Nephron (organoid): ENCODE results near the gene CD44.

ENCODE experiments used
- H3K27ac Mint-ChIP-seq, 3 experiments: 2 replicates each; pipeline ENCODE4 v1.8.0; 2020; ENCODE audit warnings: mixed read lengths in 3 of 3, mild to moderate bottlenecking in 2 of 3, moderate library complexity in 1 of 3
- H3K27me3 Mint-ChIP-seq: 2 replicates; pipeline ENCODE4 v1.8.0; 2021; ENCODE audit warnings: low read depth, mild to moderate bottlenecking, moderate library complexity, mixed read lengths
- H3K36me3 Mint-ChIP-seq: 2 replicates; pipeline ENCODE4 v1.8.0; 2020; ENCODE audit warnings: low read depth, mixed read lengths
- H3K4me1 Mint-ChIP-seq: 2 replicates; pipeline ENCODE4 v1.8.0; 2020; ENCODE audit warnings: mixed read lengths
- H3K4me3 Mint-ChIP-seq, 3 experiments: 2 replicates each; pipeline ENCODE4 v1.8.0; 2020; ENCODE audit warnings: mild to moderate bottlenecking in 3 of 3, mixed read lengths in 3 of 3, moderate library complexity in 2 of 3
- H3K9me3 Mint-ChIP-seq: 2 replicates; pipeline ENCODE4 v1.8.0; 2020; ENCODE audit warnings: mixed read lengths
- CTCF ChIP-seq, 3 experiments: fragments of 200-600 bp; sonication (generic); IDR thresholded peaks; one replicate each; pipeline ENCODE4 v1.5.0; 2021; ENCODE audit warnings: antibody characterized with exemption in 3 of 3; ENCODE audit not compliant: unreplicated experiment in 3 of 3

CD44 gene

GRCh38 chr11:35242412-35243242 lies 103.7 kb downstream of the CD44 start:
- no peaks in the 10 kb centered on the region for H3K36me3 Mint-ChIP-seq
- H3K4me1 Mint-ChIP-seq: peaks cover 11% of the 10 kb centered on the region
- no peak overlapping the region for H3K4me3 Mint-ChIP-seq
- no peak overlapping the region for H3K27ac Mint-ChIP-seq
- peaks cover 14% of the 10 kb centered on the region for H3K27me3 Mint-ChIP-seq
- no peak for TF ChIP-seq CTCF (IDR thresholded peaks at IDR 0.05; ENCODE audit: unreplicated experiment in 3 of 3)
- peaks cover 3% of the 10 kb centered on the region for H3K9me3 Mint-ChIP-seq

- peaks cover 6% of the 10 kb centered on the region for H3K9me3 Mint-ChIP-seq
- no peaks in the 10 kb centered on the region for H3K36me3 Mint-ChIP-seq
- peaks cover 5% of the 10 kb centered on the region for H3K4me1 Mint-ChIP-seq
- H3K27ac Mint-ChIP-seq: no peak overlapping the region
- peaks cover 8% of the 10 kb centered on the region for H3K27me3 Mint-ChIP-seq
- H3K4me3 Mint-ChIP-seq: no peak overlapping the region
- TF ChIP-seq CTCF (IDR thresholded peaks at IDR 0.05; ENCODE audit: unreplicated experiment in 3 of 3): no peak
Observed at GRCh38 chr11:35243774-35244173, 104.8 kb downstream of the CD44 start.

DNA sequence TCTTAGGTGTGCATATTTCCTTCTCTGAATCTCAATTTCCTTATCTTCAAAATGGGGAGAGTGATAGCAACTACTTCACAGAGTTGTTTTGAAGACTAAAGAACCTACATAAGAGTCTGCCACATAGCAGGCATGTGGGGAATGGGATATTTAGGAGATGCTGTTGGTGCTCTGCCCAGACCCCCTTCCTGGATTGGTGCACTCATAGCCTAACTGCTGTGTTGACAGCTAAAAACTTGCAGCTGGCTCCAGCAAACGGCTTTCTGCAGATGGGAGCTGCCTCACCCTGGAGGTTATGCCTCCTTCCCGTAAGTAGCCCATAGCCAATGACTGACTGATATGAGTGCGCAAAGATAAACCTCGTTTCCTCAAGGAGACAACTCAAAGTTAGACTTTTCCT lies 106.1 kb downstream of the CD44 start:
- no peak for TF ChIP-seq CTCF (IDR thresholded peaks at IDR 0.05; ENCODE audit: unreplicated experiment in 3 of 3)
- no peaks in the 10 kb centered on the region for H3K36me3 Mint-ChIP-seq
- H3K27ac Mint-ChIP-seq: no peak overlapping the region
- peaks cover 6% of the 10 kb centered on the region for H3K9me3 Mint-ChIP-seq
- peaks cover 1% of the 10 kb centered on the region for H3K27me3 Mint-ChIP-seq
- peaks cover 5% of the 10 kb centered on the region for H3K4me1 Mint-ChIP-seq
- H3K4me3 Mint-ChIP-seq: no peak overlapping the region

DNA sequence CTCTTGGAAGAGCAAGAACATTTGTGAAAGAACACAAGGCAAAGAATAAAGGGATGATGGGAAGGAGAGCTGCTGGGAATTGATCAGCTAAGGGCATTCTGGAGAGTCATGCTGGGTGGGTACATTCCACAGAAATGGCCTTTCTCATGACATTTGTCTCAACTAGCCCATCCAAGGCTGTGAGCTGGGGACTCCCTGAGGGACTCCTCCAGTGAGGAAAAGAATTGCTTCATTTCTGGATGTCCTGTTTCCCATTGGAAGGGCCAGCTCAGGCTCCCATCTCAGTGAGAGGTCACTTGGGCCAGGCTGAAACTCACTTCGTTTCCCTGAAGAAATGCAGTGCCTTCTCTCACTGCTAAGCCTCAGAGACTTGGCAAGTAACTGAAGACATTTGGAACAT lies 106.8 kb downstream of the CD44 start:
- Mint-ChIP-seq H3K9me3 (peaks cover 6% of the 10 kb centered on the region), H3K4me3 (no peak overlapping the region), H3K27ac (no peak overlapping the region), H3K36me3 (no peaks in the 10 kb centered on the region), H3K27me3 (no peaks in the 10 kb centered on the region), H3K4me1 (peaks cover 5% of the 10 kb centered on the region)
- TF ChIP-seq CTCF (IDR thresholded peaks at IDR 0.05; ENCODE audit: unreplicated experiment in 3 of 3): no peak

DNA sequence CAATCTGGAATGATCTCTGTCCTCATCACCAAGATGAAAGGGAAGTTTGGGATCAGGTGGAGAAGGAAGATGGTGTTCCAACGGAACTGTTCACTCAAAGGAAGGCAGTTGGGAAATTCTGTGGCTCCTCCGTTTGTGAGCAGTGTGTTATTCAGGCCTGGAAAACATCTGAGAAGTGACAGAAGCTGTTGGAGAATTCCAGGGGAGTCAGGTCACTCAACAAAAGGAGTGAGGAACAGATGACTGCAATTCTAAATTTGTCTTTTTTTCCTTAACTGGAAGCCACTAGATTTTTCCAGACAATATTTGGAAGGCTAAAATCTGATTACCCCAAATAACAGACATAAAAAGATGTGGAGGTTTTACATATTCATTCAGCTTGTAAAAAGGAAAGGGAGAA lies 107.8 kb downstream of the CD44 start:
- Mint-ChIP-seq H3K4me1 (peaks cover 5% of the 10 kb centered on the region), H3K27me3 (no peaks in the 10 kb centered on the region), H3K36me3 (no peaks in the 10 kb centered on the region), H3K4me3 (no peak overlapping the region), H3K9me3 (peaks cover 6% of the 10 kb centered on the region), H3K27ac (no peak overlapping the region)
- no peak for TF ChIP-seq CTCF (IDR thresholded peaks at IDR 0.05; ENCODE audit: unreplicated experiment in 3 of 3)

- Mint-ChIP-seq H3K4me1 (peaks cover 3% of the 10 kb centered on the region), H3K36me3 (no peaks in the 10 kb centered on the region), H3K27ac (no peak overlapping the region), H3K4me3 (no peak overlapping the region), H3K27me3 (no peaks in the 10 kb centered on the region), H3K9me3 (peaks cover 6% of the 10 kb centered on the region)
- TF ChIP-seq CTCF (IDR thresholded peaks at IDR 0.05; ENCODE audit: unreplicated experiment in 3 of 3): no peak
Observed at GRCh38 chr11:35247428-35247827, 108.5 kb downstream of the CD44 start.
